GM20431 (cell line): ENCODE results near the gene HORMAD1.
"Not testable (repeated sequence)": the region's sequence is repeated elsewhere in the genome, so short reads cannot be mapped to it uniquely, and the experiment has no call there.

Experiments
- in situ Hi-C: fragments of 300-500 bp; cut with MseI, MboI; formaldehyde crosslinking; loops from one replicate; pipeline ENCODE4 v1.15.0; 2020; ENCODE audit warnings: low sequenced_read_pairs; ENCODE audit not compliant: unreplicated experiment

The HORMAD1 gene, protein sequence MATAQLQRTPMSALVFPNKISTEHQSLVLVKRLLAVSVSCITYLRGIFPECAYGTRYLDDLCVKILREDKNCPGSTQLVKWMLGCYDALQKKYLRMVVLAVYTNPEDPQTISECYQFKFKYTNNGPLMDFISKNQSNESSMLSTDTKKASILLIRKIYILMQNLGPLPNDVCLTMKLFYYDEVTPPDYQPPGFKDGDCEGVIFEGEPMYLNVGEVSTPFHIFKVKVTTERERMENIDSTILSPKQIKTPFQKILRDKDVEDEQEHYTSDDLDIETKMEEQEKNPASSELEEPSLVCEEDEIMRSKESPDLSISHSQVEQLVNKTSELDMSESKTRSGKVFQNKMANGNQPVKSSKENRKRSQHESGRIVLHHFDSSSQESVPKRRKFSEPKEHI

GRCh38 chr1:150720703-150721102, at the start of gene HORMAD1:
Gene HORMAD1, minus strand, starts transcription at chr1:150720895. Its CDS starts 1,390 bp downstream, at chr1:150719505.
- in situ Hi-C loops, result no loop called here

DNA sequence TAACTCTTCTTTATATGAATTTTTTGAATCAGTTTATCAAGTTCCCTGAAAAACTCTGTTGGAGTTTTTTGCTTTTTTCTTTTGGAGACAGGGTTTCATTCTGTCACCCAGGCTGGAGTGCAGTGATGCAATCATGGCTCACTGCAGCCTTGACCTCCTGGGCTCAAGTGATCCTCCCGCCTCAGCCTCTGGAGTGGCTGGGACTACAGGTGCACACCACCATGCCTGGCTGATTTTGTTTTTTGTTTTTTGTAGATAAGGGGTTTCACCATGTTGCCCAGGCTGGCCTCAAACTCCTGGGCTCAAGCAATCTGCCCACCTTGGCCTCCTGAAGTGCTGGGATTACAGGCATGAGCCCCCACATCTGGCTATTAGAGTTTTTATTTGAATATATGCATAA, 47.0 kb upstream of the HORMAD1 start:
- in situ Hi-C loops, result not testable (repeated sequence)

- in situ Hi-C loops, result not testable (repeated sequence)
These were observed 45.2 kb upstream of the HORMAD1 start for GRCh38 chr1:150765977-150766301.

GRCh38 chr1:150765296-150765976, 44.7 kb upstream of the HORMAD1 start, which contains the start of gene CTSS:
Gene CTSS, minus strand, starts transcription at chr1:150765778. Its CDS starts 1,015 bp downstream, at chr1:150764763.
- in situ Hi-C loops, result no loop called here

DNA sequence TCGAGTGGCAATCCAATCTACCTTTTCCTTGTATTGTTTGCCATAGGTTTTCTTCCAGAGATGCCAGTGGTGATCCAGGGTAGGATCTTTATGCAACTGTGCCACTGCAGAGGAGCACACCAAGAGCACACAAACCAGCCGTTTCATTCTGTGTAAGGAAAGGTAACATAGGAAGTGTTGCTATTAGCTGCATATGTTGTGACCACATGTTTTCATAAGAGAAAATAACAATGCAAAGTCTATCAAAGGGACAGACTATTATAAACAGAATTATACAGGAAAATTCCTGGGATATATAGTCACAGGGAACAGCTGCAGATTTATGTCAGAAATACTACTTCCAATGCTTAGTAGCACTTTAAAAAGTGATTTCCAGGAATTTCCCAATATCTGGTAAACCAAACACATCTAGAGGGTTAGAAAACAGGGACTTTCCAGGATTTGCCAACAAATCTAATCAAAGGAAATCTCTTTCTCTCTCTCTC, 44.0 kb upstream of the HORMAD1 start:
- in situ Hi-C loops, result no loop called here

GRCh38 chr1:150763018-150763417, 42.3 kb upstream of the HORMAD1 start:
- in situ Hi-C loops, result no loop called here

- in situ Hi-C loops, result no loop called here
These were observed 41.9 kb upstream of the HORMAD1 start for GRCh38 chr1:150762552-150762951.

DNA sequence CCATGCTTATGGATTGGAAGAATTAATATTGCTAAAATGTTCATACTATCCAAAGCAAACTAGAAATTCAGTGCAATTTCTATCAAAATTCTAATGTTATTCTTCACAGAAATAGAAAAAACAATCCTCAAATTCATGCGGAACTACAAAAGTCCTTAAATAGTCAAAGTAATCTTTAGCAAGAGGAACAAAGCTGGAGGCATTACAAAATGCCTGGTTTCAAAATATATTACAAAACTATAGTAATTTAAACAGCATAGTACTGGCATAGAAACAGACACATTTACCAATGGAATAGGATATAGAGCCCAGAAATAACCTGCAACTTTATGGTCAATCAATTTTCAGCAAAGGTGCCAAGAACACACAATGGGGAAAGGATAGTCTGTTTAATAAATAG, 41.1 kb upstream of the HORMAD1 start:
- in situ Hi-C loops, result no loop called here

GRCh38 chr1:150760013-150760412, 39.3 kb upstream of the HORMAD1 start:
- in situ Hi-C loops, result no loop called here

DNA sequence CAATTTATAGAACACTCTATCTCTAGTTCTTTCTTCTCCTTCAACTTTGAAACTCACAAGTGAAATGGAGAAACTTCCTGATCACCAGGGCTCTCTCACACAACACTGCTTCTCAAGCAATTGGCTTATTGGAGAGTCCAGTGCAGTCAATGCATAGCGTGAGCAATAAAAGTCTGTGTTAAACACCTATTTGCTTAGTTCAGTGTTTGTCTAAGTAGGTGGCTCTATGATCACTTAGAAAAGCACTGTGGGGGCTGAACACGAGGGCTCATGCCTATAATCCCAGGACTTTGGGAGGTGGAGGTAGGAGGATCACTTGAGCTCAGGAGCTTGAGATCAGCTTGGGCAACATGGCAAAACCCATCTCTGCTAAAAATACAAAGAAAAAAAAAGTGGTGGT, 32.7 kb upstream of the HORMAD1 start:
- in situ Hi-C loops, result no loop called here

- in situ Hi-C loops, result no loop called here
These were observed 30.7 kb upstream of the HORMAD1 start for GRCh38 chr1:150751443-150751842.

- in situ Hi-C loops, result no loop called here
These were observed 29.1 kb upstream of the HORMAD1 start for GRCh38 chr1:150749720-150750311.

DNA sequence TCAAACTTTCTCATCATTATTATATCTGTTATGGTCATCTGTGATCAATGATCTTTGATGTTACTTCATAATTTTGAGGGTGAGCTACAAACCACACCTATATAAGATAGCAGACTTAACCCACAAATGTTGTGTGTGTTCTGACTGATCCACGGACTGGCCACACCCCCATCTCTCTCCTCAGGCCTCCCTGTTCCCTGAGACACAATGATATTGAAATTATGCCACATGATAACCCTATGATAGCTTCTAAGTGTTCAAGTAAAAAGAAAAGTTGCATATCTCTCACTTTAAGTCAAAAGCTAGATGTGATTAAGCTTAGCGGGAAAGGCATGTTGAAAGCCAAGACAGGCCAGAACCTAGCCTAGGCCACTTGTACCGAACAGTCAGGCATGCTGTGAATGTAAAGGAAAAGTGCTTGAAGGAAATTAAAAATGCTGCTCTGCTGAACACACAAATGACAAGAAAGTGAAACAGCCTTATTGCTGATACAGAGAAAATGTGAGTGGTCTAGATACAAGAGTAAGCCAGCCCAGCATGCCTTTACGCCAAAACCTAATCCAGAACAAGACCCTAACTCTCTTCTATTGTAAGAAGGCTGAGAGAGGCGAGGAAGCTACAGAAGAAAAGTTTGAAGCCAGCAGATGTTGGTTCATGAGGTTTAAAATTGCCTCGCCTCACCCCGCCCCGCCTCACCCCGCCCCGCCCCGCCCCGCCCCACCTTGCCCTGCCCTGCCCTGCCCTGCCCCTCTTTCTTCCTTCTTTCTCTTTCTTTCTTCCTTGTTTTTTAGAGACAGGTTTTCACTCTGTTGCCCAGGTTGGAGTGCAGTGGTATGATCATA, 28.4 kb upstream of the HORMAD1 start:
- in situ Hi-C loops, result no loop called here

DNA sequence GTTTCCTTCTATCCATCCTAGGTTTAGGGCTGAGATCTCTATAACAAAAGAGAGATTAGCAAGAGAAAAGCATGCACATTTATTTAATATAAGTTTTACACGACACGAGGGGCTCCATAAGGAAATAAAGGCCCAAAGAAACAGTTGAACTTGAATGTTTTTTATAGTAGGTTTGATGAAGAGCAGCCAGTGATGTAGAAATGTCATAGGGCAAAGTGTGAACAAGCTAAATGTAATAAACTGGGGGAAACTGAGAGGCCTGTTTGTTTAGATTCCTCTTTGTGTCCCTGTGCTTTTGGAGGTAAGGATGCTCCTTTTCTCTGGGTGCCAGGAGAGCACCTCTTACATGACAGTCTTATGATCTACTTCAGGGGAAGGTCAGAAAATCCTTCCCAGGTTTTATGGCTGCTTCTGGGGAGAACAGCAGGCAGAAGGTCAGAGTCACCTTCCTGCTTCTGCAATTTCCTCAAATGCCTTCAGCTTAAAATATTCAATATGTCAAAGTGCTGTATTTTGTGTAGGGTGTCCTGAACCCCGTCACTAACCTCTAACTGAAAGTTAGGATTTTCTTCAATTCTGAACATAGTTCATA, 9.5 kb upstream of the HORMAD1 start:
- in situ Hi-C loops, result no loop called here

- in situ Hi-C loops, result no loop called here
These were observed 3.6 kb upstream of the HORMAD1 start for GRCh38 chr1:150724336-150724735.

DNA sequence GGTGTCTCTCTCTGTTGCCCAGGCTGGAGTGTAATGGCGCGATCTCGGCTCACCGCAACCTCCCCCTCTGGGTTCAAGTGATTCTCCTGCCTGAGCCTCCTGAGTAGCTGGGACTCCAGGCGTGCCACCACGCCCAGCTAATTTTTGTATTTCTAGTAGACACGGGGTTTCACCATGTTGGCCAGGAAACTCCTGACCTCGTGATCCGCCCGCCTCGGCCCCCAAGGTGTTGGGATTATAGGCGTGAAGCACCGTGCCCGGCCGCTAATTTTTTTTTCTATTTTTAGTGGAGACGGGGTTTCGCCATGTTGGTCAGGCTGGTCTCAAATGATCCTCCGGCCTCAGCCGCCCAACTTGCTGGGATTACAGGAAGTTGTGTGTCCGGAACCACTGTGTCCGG, 597 bp downstream of the HORMAD1 start:
- in situ Hi-C loops, result no loop called here

GRCh38 chr1:150718225-150718891, 2.3 kb downstream of the HORMAD1 start:
- in situ Hi-C loops, result no loop called here

- in situ Hi-C loops, result not testable (repeated sequence)
These were observed 11.7 kb downstream of the HORMAD1 start for GRCh38 chr1:150709031-150709430.

DNA sequence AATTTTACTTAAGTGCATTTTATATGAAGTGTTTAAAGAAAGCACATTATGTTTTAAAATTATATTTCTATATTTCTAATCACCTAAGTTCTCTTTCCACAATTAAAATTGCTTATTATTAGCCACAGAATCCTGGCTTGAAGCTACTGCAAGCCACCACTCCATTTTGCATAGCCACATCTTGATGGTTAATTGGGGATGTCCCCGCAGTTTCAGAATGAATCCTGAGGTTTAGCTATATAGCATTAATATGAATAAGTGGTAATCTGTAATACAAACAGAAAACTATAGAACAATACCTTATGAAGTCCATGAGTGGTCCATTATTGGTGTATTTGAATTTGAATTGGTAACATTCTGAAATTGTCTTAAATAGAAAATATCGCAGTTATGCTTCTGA, 12.1 kb downstream of the HORMAD1 start:
- in situ Hi-C loops, result no loop called here
